Tibial nerve (tissue), 3 donors: Measurements from ENCODE around the gene SH3RF3.

Source experiments
- POLR2A ChIP-seq, 2 donors: fragments of 450-650 bp; IDR thresholded peaks; one replicate each; pipeline ENCODE4 v1.6.1; 2017; ENCODE audit warnings: antibody characterized with exemption in 2 of 2, mild to moderate bottlenecking in 2 of 2, moderate library complexity in 2 of 2
- TF ChIP-seq, protein P1 (sequence below), 5 experiments: fragments of 200-600 bp in 3 of 5; fragments of 450-650 bp in 2 of 5; sonication (generic) in 3 of 5; IDR thresholded peaks; one replicate each; pipeline ENCODE4 v1.5.1; 2016 to 2019; ENCODE audit warnings: antibody characterized with exemption in 5 of 5, mild to moderate bottlenecking in 3 of 5, moderate library complexity in 2 of 5

DNA sequence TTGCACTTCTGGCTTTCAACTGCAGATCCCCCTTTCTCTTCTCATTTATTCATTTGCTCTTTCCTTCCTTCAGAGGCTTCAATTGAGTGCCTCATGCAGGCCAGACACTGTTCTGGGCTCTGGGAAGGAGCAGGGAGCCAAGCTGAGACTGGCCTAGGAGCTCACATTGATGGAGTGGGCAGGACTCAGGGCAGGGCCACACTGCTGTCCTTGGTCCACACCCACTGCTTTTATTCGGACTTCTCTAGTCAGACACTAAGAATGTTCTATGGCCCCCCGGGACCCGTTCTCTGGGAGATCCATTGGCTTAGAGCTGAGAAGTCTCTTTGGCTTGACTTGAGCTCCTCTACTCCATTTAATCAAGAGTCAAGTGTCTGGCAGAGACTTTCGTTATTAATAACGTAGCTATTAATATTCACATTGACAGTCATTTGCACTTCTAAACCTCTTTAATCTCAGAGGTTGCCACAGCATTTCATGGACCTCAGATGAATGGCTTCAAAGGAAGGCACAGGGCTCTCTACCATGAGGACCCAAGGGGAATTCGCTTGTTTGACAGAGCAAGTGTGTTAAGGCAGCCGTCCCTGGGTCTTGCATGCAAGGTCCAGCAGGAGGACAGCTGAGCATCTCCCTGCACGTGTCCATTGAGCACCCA lies 20.1 kb downstream of the SH3RF3 start:
- TF ChIP-seq, protein P1, sequence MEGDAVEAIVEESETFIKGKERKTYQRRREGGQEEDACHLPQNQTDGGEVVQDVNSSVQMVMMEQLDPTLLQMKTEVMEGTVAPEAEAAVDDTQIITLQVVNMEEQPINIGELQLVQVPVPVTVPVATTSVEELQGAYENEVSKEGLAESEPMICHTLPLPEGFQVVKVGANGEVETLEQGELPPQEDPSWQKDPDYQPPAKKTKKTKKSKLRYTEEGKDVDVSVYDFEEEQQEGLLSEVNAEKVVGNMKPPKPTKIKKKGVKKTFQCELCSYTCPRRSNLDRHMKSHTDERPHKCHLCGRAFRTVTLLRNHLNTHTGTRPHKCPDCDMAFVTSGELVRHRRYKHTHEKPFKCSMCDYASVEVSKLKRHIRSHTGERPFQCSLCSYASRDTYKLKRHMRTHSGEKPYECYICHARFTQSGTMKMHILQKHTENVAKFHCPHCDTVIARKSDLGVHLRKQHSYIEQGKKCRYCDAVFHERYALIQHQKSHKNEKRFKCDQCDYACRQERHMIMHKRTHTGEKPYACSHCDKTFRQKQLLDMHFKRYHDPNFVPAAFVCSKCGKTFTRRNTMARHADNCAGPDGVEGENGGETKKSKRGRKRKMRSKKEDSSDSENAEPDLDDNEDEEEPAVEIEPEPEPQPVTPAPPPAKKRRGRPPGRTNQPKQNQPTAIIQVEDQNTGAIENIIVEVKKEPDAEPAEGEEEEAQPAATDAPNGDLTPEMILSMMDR (IDR thresholded peaks at IDR 0.05): no peak
- TF ChIP-seq POLR2A (IDR thresholded peaks at IDR 0.05): no peak
